ENCODE data around the gene NPFF.

- TF ChIP-seq CTCF (IDR thresholded peaks at IDR 0.05): no peak
- no peak for TF ChIP-seq POLR2A (IDR thresholded peaks at IDR 0.05)
Observed at GRCh38 chr12:53474077-53474476, 33.2 kb downstream of the NPFF start.
